Caco-2 (cell line): ENCODE measurements around the gene NKTR. TPM values are rescaled to one million over a fixed set of nuclear protein-coding genes. Genes with fewer than 3 reads are reported as not detected.

Experiments used
- BruUV-seq: library from RNA; stranded (reverse); fragments of 400-500 nt; replicated peaks from 2 replicates; lab custom pipeline; 2021; lab: Mats Ljungman, UMichigan
- CTCF ChIA-PET: fragments of 300-600 bp; sonication (Branson Sonifier 250); formaldehyde crosslinking; loops from one replicate; lab custom pipeline; 2022; ENCODE audit warnings: antibody characterized with exemption; lab: Charles Lee
- POLR2A ChIA-PET: fragments of 300-600 bp; sonication (Branson Sonifier 250); formaldehyde crosslinking; loops from one replicate; lab custom pipeline; 2022; ENCODE audit warnings: antibody characterized with exemption; lab: Charles Lee
- DNase-seq, 2 experiments: peaks; one replicate each; pipeline versions ENCODE4 v3.0.0 to v3.0.0-alpha.2; 2020 to 2022
- H3K27me3 ChIP-seq: replicated peaks from 2 replicates; pipeline ENCODE4 v1.6.0; 2011; ENCODE audit warnings: low read length; ENCODE audit not compliant: control insufficient read depth, insufficient read depth
- H3K36me3 ChIP-seq: 2 replicates; pipeline ENCODE4 v1.5.1; 2011; ENCODE audit warnings: low read length; ENCODE audit not compliant: control insufficient read depth, insufficient read depth
- H3K4me1 ChIP-seq: fragments of 250-450 bp; sonication (Bioruptor Pico); 2 replicates; pipeline ENCODE4 v1.5.1; 2020; ENCODE audit warnings: mild to moderate bottlenecking
- H3K4me3 ChIP-seq: 2 replicates; pipeline ENCODE4 v1.5.1; 2011; ENCODE audit warnings: low read depth, mild to moderate bottlenecking, control low read depth, low read length
- H3K9me3 ChIP-seq: fragments of 250-450 bp; sonication (Bioruptor Pico); 2 replicates; pipeline ENCODE4 v1.5.1; 2020; ENCODE audit warnings: mild to moderate bottlenecking, moderate library complexity
- H3K27ac Mint-ChIP-seq: one replicate; pipeline ENCODE4 v1.8.0; 2022; ENCODE audit warnings: mixed read lengths; ENCODE audit not compliant: unreplicated experiment
- H3K27me3 Mint-ChIP-seq: one replicate; pipeline ENCODE4 v1.8.0; 2022; ENCODE audit warnings: mixed read lengths; ENCODE audit not compliant: insufficient read depth, unreplicated experiment
- H3K36me3 Mint-ChIP-seq: one replicate; pipeline ENCODE4 v1.8.0; 2022; ENCODE audit warnings: mild to moderate bottlenecking, mixed read lengths; ENCODE audit not compliant: insufficient read depth, unreplicated experiment
- H3K4me1 Mint-ChIP-seq: one replicate; pipeline ENCODE4 v1.8.0; 2022; ENCODE audit warnings: low read depth, mixed read lengths; ENCODE audit not compliant: unreplicated experiment
- H3K4me3 Mint-ChIP-seq: one replicate; pipeline ENCODE4 v1.8.0; 2022; ENCODE audit warnings: mild to moderate bottlenecking, moderate library complexity, mixed read lengths; ENCODE audit not compliant: unreplicated experiment
- H3K9me3 Mint-ChIP-seq: one replicate; pipeline ENCODE4 v1.8.0; 2022; ENCODE audit warnings: mixed read lengths; ENCODE audit not compliant: unreplicated experiment
- intact Hi-C: fragments of 100-400 bp; cut with micrococcal nuclease; formaldehyde crosslinking; loops from one replicate; pipeline ENCODE4 v1.10.0; 2022; ENCODE audit not compliant: unreplicated experiment
- total RNA-seq: library from RNA; stranded (reverse); gene quantifications from 2 replicates; pipeline ENCODE4 v1.2.3, GENCODE V29; 2022
- TF ChIP-seq, protein P1 (sequence below), 2 experiments: fragments of 200-600 bp in 1 of 2; IDR thresholded peaks; 1 replicate in 1 of 2; 2 replicates in 1 of 2; pipeline versions ENCODE4 v1.5.1 to v1.8.0; 2011 to 2022; ENCODE audit warnings: antibody characterized with exemption in 1 of 2, control low read depth in 1 of 2, inconsistent platforms in 1 of 2, low read depth in 1 of 2, low read length in 1 of 2, mild to moderate bottlenecking in 1 of 2, moderate library complexity in 1 of 2; ENCODE audit not compliant: insufficient read depth in 1 of 2, severe bottlenecking in 1 of 2, unreplicated experiment in 1 of 2

Gene NKTR
- total RNA-seq, 1 experiment from 2014 or later: 66.6 TPM

DNA sequence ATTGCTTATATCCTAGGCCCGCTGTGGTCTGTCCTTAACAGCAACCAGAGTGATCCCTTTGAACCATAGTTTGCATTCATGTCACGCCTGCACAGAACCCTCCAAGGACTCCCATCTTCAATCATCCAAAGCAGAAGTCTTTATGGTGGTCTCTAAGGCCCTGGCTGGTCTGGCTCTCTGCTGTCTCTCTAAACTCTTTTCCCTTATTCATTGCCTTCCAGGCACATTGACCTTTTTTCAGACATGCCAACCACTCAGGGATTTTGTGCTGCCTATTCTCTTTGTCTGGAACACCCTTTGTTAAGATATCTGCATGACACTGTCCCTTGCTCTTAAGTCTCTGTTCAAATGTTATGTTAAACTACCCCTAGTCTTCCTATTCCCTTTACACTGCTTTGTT lies 31.1 kb downstream of the NKTR start:
- intact Hi-C loops: no loop called here
- Mint-ChIP-seq H3K4me1 (peaks cover 8% of the 10 kb centered on the region), H3K4me3 (no peak overlapping the region), H3K9me3 (no peaks in the 10 kb centered on the region), H3K27ac (no peak overlapping the region), H3K36me3 (peaks cover 43% of the 10 kb centered on the region), H3K27me3 (no peaks in the 10 kb centered on the region)
- CTCF ChIA-PET: no interaction called here
- TF ChIP-seq, protein P1, sequence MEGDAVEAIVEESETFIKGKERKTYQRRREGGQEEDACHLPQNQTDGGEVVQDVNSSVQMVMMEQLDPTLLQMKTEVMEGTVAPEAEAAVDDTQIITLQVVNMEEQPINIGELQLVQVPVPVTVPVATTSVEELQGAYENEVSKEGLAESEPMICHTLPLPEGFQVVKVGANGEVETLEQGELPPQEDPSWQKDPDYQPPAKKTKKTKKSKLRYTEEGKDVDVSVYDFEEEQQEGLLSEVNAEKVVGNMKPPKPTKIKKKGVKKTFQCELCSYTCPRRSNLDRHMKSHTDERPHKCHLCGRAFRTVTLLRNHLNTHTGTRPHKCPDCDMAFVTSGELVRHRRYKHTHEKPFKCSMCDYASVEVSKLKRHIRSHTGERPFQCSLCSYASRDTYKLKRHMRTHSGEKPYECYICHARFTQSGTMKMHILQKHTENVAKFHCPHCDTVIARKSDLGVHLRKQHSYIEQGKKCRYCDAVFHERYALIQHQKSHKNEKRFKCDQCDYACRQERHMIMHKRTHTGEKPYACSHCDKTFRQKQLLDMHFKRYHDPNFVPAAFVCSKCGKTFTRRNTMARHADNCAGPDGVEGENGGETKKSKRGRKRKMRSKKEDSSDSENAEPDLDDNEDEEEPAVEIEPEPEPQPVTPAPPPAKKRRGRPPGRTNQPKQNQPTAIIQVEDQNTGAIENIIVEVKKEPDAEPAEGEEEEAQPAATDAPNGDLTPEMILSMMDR (IDR thresholded peaks at IDR 0.05; ENCODE audit: insufficient read depth in 1 of 2, low read depth in 1 of 2, low read length in 1 of 2, severe bottlenecking in 1 of 2, unreplicated experiment in 1 of 2): no peak
- Histone ChIP-seq H3K9me3 (no peaks in the 10 kb centered on the region), H3K27me3 (no peaks in the 10 kb centered on the region), H3K4me3 (no peak overlapping the region), H3K4me1 (no peaks in the 10 kb centered on the region), H3K36me3 (no peaks in the 10 kb centered on the region; the same call in 1 of the 2 replicates)
- POLR2A ChIA-PET: no interaction called here
- no TSS peak for BruUV-seq
- no peak for DNase-seq

DNA sequence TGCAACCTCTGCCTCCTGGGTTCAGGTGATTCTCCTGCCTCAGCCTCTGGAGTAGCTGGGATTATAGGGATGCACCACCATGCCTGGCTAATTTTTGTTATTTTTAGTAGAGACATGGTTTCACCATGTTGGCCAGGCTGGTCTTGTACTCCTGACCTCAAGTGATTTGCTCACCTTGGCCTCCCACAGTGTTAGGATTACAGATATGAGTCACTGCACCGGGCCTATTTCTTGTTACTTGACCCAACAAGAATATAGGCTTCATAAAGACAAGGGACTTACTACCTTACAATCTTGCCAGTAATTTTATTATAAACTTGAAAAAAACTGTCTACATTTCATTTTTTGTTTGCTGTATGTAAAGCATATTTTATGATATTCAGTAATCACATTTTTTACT lies 31.7 kb downstream of the NKTR start:
- no peak overlapping the region for H3K27ac Mint-ChIP-seq

DNA sequence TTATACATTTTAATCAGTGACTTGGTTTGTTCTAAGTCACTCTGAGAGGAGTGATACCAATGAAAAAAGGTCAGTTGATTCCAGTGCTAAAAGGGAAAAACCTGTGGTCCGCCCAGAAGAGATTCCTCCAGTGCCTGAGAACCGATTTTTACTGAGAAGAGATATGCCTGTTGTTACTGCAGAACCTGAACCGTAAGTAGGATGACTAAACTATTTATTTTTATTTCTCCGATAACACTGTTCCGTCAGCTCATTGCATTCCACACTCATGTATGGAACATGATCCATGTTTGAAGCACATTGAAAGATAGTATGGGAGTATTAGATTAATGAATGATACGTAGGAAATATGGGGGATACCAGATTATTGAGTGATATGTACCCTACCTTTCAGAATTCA lies 33.1 kb downstream of the NKTR start:
- TF ChIP-seq, protein P1 (IDR thresholded peaks at IDR 0.05; ENCODE audit: insufficient read depth in 1 of 2, low read depth in 1 of 2, low read length in 1 of 2, severe bottlenecking in 1 of 2, unreplicated experiment in 1 of 2): no peak
- H3K4me3 Mint-ChIP-seq: no peak overlapping the region
- intact Hi-C loops: no loop called here
- POLR2A ChIA-PET: no interaction called here
- H3K27ac Mint-ChIP-seq: peak overlapping the region; percentile 6
- no peaks in the 10 kb centered on the region for H3K27me3 Mint-ChIP-seq
- no TSS peak for BruUV-seq
- Histone ChIP-seq H3K4me1 (no peaks in the 10 kb centered on the region), H3K27me3 (no peaks in the 10 kb centered on the region), H3K4me3 (no peak overlapping the region), H3K36me3 (peaks cover 3% of the 10 kb centered on the region), H3K9me3 (no peaks in the 10 kb centered on the region)
- no peaks in the 10 kb centered on the region for H3K9me3 Mint-ChIP-seq
- CTCF ChIA-PET: interaction anchor here (0.5 kb wide), 1 partner anchor 20 kb away, joined by 3 read pairs; no protein-coding TSS in a partner anchor
- DNase-seq: no peak
- peaks cover 36% of the 10 kb centered on the region for H3K36me3 Mint-ChIP-seq
- H3K4me1 Mint-ChIP-seq: peaks cover 8% of the 10 kb centered on the region

More for the DNA sequence above, 31.7 kb downstream of the NKTR start:
- Histone ChIP-seq H3K9me3 (no peaks in the 10 kb centered on the region), H3K4me1 (no peaks in the 10 kb centered on the region), H3K4me3 (no peak overlapping the region), H3K36me3 (no peaks in the 10 kb centered on the region; the same call in 1 of the 2 replicates), H3K27me3 (no peaks in the 10 kb centered on the region)
- Mint-ChIP-seq H3K9me3 (no peaks in the 10 kb centered on the region), H3K27me3 (no peaks in the 10 kb centered on the region), H3K4me3 (no peak overlapping the region), H3K36me3 (peaks cover 40% of the 10 kb centered on the region), H3K4me1 (peaks cover 8% of the 10 kb centered on the region)
- TF ChIP-seq, protein P1 (IDR thresholded peaks at IDR 0.05; ENCODE audit: insufficient read depth in 1 of 2, low read depth in 1 of 2, low read length in 1 of 2, severe bottlenecking in 1 of 2, unreplicated experiment in 1 of 2): no peak
- intact Hi-C loops: no loop called here
- DNase-seq: no peak
- ChIA-PET POLR2A (no interaction called here), CTCF (no interaction called here)
- no TSS peak for BruUV-seq
